GM21515 (cell line): ENCODE results near the gene EPAS1.

Experiments used
- ATAC-seq: cut with Tn5 transposase; IDR thresholded peaks from one replicate; pipeline ENCODE4 v1.9.1; 2021; ENCODE audit not compliant: unreplicated experiment

The EPAS1 gene

DNA sequence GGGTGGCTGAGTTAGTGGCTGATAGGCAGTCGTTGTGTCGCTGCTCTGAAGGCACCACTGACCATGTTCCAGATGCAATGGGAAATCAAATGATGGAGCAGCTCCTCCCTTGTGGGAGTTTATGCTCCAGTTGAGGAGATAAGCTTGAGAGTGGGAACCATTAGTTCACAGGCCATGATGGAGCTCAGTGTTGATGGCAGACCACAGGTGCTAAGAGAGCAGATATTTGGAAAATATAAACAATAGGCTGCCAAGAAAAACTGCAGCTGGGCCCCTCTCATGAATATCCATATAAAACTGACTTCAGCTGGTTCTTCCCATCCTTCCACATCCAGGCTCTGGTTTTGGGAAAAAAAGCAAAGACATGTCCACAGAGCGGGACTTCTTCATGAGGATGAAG, 63.1 kb downstream of the EPAS1 start:
- ATAC-seq: no peak

DNA sequence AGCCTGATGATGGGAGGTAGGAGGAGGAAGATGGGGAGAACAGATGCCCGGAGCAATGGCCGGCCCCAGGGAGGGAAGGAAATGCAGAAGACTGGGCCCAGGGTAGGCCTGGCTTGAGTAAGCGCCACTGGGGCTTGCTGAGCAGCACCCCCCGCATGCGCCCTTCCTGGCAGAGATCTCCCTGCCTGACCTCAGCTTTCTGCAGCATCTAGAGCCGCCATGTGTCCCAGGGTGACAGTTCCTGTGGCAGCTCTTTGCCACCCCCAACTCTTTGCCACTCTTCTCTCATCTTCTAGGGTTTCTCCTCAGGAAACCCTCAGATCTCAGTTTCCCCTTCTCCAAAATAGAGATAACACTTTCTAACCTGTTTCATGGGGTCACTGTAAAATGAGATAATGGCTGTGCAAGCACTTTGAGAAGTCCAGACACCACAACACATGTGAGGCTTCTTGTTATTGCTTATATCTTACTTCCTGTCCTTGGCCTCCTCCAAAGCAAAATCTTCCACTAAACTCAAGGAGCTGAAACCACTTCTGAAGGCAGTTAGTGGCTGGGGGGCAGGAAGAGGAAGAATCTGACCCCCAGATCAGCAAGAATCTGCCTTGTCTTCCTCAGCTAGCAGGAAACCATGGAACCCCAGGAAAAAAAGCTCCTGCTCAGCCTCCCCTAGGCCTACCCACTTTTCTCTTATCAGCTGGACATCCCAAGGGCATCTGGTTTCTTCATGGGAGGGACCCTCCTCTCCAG, 64.9 kb downstream of the EPAS1 start:
- ATAC-seq: no peak

DNA sequence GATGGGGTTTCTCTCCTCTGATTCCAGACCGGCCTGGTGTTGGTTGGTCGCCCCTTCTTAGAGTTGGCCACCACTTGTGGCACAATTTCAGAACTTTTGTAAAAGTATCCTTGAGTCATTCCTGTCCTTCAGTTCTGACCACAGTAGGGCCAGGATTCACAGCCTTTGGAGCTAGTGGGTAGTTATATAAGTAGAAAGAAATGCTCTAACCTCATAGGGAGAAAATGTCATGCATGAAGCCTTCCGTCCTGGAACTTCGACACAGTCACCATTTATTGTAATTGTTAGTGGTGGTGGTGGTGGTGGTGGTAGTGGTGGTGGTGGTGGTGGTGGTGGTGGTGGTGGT, 65.4 kb downstream of the EPAS1 start:
- ATAC-seq: no peak

DNA sequence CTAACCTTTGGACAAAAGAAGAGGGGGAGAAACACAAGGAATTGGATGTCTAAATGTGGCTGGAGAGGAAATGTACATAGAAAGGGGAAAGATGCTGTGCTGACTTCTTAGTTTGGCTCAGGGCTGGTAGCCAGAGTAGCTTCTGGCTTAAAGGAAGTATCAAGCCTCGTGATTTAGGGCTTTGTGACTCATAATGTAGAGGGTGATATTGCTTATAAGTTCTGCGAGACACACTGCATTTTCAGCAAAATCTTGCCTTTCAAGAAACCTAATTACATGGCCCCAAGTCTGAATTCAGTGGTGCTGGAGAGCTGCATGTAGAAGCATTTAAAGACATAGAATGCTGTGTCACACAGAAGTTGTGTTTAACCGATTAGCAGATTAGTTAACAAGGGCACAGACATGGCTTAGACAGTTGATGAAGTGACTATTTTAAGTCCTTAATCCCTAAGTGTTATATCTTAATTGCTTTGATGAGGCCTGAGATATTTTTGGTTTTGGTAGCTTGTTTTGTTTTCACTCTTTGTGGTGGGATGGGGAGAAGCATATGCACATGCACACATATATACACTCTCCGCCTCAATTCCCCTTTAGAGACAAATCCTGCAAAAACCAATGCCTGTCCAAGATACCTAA, 66.4 kb downstream of the EPAS1 start:
- ATAC-seq: no peak

DNA sequence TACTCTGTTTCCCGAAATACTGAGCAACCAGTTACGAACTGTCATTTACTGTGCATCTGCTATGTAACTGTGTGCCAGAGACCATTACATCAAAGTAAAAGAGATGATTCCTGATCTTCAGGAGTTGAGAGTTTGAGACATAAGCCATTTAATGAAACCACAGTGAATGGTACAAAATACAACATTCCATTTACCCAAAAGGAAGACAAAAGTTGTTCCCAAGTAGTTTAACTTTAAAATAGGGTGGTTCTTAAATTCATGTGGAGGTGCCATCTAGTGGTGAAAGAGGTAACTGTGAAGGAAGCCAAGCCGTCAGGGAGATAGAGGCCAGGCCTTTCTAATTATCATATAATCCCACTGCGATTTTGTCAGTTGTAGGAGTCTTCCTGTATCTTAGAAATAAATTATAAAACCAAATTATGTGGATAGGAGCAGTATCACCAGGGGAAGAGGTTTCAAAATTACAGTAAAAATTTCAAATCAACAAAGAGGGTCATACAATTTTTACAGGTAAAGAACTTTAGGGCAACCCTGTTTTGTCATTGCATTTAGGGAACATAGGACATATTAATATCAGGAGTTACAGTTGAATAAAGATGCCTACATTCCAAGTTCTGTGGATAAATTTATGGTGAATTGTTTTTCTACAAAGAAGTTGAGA, 67.7 kb downstream of the EPAS1 start:
- no peak for ATAC-seq

DNA sequence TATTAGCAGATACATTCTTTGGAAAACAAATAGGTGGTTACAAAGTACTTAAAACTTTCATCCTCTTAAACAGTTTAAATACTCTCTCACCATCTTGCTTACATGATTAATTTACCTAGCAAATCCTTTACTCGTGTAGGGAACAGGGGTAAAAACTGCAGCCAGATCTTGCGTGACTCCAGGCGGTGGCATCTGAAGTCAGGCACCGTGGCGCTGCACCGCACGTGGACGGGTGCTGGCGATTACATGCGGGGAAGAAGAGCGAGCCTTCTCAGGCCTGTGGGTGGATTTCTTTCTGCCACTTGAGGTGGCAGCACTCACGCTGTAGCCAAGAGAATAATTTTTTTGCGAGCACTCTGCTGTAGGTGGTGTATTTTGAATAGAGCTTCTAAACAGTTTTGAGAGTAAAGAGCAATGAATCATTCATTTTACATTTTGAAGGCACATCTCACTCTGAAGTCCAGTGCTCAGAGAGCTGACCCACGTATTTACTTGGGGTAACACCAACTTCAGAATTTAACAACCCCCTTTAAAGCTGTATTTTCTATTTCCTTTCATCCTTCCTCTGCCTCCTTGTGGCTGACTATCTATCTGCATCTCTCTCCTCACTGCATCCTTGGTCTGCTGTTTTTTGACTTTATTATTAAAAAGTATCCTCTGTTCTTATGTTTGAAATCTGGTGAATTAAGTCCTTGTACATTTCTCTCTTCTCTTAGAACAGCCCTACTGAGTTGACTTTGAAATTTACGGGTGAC, 68.9 kb downstream of the EPAS1 start:
- no peak for ATAC-seq

DNA sequence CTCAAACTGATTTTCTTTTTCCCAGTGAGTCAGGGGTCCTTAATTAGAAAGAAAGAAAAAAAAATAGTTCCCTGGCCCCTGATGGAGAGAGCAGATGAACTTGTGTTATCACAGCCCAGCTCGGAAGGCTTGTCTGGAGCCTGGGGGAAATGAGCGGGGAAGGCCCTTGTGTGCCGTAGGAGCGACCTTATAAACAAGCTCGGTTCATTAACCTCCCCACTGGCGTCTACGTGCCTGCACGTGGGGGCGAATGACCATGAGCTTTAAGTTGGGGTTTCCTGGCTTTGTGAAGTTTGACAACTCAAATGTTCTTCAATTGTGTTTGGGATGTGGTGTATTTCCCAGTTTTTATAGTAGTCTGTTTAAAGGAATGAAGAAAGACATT, 69.5 kb downstream of the EPAS1 start:
- ATAC-seq: no peak

DNA sequence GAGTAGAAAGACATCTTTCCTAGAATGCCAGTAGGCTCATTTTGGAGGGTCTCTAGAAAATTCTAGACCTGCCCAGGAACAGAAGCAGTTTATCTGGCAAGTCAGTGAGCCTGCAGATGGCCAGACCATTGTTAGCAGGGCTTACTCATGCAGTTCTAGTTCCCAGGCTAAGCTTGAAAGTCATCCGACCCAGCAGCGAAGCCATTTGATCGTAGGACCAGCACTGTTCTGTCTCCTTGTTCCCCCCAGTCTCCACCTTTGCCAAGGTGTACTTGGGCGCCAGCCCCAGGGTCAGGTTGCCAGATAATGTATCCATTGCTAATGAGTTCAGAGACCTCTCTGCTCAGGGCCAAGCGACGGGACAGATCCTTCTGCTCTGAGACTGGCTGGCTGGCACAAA, 70.1 kb downstream of the EPAS1 start:
- no peak for ATAC-seq

DNA sequence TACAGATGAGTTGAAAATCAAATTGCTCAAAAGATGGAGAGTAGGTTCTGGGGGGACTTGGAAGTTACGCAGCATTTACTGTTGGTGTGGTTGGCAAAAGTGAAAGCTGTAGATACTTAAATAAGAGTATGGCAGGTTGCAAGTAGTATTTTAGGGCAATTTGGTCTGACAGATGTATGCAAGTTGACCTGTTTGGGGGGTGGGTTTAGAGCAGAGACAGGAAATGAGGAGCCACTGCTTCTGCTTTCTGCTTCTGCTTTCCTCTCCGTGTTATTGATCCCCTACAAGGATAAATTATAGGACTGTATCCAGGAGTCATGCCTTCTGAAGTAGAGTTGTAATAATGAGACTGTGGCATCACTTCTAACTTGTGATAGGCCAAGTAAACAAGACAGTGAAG, 71.2 kb downstream of the EPAS1 start:
- ATAC-seq: no peak

DNA sequence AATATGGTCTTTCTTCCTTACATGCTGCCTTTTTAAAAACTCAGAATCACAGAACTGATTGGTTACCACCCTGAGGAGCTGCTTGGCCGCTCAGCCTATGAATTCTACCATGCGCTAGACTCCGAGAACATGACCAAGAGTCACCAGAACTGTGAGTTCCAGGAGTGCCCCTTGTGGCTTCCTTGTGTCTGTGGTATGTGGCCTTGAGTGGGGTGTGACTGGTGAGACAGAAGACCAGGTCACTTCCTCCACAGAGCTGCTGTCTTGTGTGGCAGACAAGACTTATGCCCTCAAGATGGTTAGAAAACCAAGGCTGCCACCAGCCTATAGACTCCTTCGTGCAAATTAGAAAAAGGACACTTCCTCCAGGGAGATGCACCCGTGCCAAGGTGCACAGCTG, 72.6 kb downstream of the EPAS1 start:
- ATAC-seq: no peak

DNA sequence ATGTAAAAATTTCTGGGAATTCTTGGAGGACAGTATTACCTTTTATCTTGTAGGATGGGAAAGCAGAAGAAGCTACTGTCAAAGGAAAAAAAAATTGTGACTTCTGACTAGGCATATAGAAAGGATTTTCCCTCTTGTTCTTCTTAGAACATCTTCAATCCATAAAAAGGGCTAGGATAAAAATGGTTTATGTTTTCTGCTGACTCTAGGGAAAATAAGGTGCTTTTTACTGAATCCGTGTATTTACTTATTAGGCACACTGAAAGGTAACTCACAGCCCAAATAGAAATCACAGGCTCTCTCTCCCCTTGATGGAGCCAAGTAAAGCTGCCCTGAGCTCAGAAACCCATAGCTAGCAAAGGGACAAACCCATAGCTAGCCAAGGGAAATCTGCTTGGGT, 74.6 kb downstream of the EPAS1 start:
- ATAC-seq: no peak

DNA sequence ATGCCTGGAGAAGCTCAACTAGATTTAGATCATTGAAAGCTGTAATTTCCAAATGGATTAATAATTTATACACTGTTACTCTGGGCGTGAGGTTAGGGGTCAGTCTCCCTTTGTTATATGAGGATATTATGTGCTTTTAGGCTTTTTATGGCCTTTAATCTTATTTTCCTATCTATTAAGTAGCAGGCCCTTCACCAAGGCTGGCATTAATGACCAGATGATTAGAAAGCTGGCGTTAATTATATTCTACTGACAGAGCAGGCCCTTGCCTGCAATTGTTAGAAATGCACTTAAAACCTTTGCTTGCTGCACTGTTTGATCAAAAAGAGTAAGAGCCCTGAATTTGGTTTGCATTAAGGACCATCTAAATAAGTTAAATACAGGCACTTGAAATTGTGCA, 75.3 kb downstream of the EPAS1 start:
- no peak for ATAC-seq

DNA sequence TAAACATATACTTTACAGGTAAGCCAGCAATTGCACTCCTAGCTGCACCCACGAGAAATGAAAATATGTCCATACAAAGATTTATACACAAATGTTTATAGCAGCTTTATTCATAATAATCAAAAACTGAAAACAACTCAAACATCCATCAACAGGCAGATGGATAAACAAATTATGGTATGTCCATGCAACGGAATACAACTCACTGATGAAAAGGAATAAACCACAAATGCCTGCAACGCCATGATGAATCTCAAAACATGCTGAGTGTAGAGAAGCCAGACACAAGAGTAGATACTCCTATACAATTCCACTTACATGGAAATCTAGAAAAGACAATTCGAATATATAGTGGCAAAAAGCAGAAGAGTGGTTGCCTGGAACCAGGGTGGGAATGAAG, 76.0 kb downstream of the EPAS1 start:
- no peak for ATAC-seq

DNA sequence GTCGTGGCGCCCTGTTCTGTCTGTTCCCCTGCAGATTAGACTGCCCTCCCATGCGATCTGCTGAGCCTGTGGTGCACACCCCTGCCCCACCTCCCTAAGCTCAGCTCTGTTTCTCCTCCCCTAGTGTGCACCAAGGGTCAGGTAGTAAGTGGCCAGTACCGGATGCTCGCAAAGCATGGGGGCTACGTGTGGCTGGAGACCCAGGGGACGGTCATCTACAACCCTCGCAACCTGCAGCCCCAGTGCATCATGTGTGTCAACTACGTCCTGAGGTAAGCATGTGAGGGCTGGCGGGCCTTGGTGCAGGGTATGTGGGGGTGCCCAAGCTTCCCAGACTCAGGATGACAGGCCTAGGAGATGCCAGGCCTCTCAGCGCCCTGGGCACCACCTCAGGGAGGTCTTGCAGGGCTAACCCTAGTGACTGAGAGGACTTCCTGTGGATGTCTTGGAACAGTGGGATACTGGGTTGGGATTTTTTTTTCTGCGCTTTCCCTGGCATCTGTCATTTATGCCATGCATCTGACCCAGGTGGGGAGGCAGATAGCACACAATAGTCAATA, 78.4 kb downstream of the EPAS1 start:
- no peak for ATAC-seq

DNA sequence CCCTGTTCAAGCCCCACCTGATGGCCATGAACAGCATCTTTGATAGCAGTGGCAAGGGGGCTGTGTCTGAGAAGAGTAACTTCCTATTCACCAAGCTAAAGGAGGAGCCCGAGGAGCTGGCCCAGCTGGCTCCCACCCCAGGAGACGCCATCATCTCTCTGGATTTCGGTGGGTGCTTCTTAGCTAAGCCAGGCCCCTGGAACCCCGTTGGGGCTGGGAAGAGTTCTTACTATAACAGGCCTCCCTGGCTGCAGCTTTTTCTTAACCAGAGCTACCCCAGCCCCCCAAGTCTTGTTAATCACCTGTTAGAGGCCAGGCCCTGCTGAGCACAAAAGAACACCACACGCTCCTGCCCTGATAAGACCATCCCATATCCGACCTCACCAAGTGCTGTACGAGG, 79.4 kb downstream of the EPAS1 start:
- no peak for ATAC-seq

DNA sequence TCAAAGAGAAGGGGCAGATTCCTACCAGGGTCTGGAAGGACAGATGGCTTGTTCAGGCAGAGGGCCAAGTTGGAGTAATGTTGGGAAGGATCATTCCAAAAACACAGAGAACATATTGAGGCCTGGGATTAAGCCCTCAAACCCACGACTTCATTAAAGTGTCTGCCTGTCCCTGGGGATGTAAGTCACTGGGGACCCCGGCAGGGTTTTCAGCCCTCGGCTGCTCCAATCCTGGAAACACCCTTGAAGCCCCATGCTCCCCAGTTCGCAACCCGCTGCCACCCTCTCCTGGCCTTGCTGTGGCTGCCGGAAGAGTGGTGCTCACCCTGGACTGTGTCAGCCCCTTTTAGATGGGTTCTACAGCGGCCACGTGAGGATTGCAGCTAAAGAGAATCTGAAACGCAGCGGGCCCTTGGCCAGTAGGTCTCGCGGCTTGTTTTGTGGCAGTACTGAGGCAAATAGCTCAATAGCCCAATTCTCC, 79.9 kb downstream of the EPAS1 start:
- ATAC-seq: no peak

DNA sequence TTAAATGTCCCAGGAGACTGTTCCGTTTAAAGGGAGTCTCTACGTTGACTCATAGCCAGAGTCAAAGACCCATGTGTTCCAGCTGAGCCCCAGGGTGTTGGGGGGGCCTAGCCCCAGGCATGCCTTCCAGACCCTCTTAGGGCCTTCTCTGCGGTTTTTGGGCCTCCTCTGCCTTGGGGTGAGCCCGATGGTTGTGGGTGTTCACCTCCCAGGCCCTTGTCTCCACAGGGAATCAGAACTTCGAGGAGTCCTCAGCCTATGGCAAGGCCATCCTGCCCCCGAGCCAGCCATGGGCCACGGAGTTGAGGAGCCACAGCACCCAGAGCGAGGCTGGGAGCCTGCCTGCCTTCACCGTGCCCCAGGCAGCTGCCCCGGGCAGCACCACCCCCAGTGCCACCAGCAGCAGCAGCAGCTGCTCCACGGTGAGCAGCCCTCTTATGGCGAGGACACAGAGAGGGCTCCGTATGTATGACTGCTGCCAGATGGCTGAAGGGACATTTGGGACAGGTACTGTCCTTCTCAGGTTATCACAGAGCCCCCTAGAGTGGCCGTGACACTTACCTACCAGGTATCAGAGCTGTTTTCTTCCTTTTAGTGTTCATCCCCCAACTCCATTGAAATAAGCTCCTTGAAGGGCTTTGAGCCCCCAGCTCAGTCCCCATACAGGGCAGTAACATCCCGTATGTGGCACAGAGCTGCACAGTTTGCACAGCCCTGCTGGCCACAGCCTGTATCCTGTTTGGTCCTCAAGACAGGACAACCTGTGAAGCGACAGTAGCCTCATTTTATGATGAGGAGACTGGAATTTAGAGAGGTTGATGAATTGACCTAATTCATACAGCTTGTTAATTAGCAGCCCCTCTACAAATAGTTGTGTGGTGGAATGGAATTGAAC, 80.7 kb downstream of the EPAS1 start:
- no peak for ATAC-seq

DNA sequence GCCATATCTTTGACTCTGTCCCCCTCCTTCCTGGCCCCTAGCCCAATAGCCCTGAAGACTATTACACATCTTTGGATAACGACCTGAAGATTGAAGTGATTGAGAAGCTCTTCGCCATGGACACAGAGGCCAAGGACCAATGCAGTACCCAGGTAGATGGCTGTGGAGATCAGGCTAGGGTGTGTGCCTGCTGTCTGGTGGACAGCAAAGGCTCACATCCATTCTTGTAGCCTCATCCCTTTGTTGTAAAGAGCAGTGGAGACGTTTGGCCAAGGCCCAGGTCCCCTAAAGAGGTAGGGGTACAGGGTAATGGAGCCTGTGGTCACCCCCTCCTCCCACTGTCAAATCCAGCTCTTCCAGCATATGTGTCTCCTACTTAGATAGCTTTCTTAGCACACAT, 81.4 kb downstream of the EPAS1 start:
- no peak for ATAC-seq

DNA sequence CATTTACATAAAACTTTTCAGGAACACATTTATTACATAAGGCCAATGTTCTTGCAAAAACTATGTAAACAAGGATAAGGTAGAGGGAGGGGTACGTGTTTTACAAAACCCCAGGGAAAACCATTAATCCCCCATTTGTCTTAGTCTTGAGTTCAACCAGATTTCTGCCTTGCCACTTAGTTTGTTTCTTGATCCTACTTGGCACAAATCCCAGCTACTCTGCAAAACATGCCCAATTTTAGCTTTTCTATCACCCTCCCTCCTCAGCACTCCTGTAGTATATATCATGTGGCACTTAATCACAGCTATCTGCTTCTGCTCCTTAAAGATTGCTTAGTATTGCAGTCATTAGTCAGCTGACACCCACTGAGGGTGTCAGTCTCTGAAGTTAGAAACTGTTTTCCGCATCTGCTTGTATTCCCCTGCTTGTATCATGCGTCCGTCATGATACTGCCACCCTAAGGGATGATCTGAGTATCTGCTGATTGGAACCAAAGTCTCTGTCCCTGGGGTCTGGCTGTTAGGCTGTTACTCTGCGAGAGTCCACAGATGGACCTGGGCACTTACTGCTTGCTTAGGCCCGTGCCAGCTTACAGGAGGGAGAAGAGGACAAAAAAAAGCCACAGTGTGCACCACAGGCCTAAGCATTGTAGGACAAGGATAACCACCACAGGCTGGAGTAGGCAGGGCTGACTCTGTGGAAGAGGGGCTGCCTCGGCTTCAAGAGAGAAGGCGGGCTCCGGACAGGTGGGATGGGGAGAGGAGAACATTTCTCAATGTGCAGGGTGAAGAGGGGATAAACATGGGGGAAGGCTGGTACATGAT, 82.2 kb downstream of the EPAS1 start:
- ATAC-seq: no peak
